SK-N-SH (cell line): ENCODE data around the gene ELF5. TPM values are rescaled to one million over a fixed set of nuclear protein-coding genes. Genes with fewer than 3 reads are reported as not detected.

Source experiments
- CTCF ChIA-PET: fragments of 300-600, 350-600 bp; formaldehyde crosslinking; extraction: SDS; loops from one replicate; lab custom pipeline; 2021; lab: Yijun Ruan, JAX
- POLR2A ChIA-PET: fragments of 350-600 bp; sonication (Branson Sonifier 250); formaldehyde crosslinking; extraction: SDS; loops from one replicate; lab custom pipeline; 2020; ENCODE audit warnings: antibody characterized with exemption, inconsistent platforms; lab: Yijun Ruan, JAX
- DNase-seq: peaks from one replicate; pipeline ENCODE4 v3.0.0; 2012
- H2AFZ ChIP-seq: fragments of 200-600 bp; sonication (generic); 2 replicates; pipeline ENCODE4 v1.8.1; 2016; ENCODE audit warnings: antibody characterized with exemption, mild to moderate bottlenecking, low read depth
- H3F3A ChIP-seq: fragments of 200-600 bp; sonication (generic); replicated peaks from 2 replicates; pipeline ENCODE3; 2016; ENCODE audit warnings: antibody characterized with exemption, mild to moderate bottlenecking; ENCODE audit not compliant: insufficient read depth
- H3K27ac ChIP-seq, 2 experiments: fragments of 200-500 bp in 1 of 2; fragments of 200-600 bp in 1 of 2; sonication (Bioruptor generic) in 1 of 2; sonication (generic), shearing (Covaris generic) in 1 of 2; 2 replicates each; pipeline versions ENCODE4 v1.5.1 to v1.6.1; 2014 to 2016; ENCODE audit warnings: low read depth in 2 of 2, inconsistent platforms in 1 of 2, low read length in 1 of 2, mild to moderate bottlenecking in 1 of 2, mixed read lengths in 1 of 2
- H3K27me3 ChIP-seq: fragments of 200-600 bp; sonication (generic), shearing (Covaris generic); 2 replicates; pipeline ENCODE4 v1.6.1; 2016; ENCODE audit warnings: mixed run types; ENCODE audit not compliant: insufficient read depth
- H3K36me3 ChIP-seq, 2 experiments: fragments of 200-500 bp in 1 of 2; fragments of 200-600 bp in 1 of 2; sonication (Bioruptor generic) in 1 of 2; sonication (generic) in 1 of 2; replicated peaks in 1 of 2; 2 replicates each; pipeline versions ENCODE3 to v1.5.1; 2014 to 2016; ENCODE audit warnings: low read length in 1 of 2, mild to moderate bottlenecking in 1 of 2; ENCODE audit not compliant: insufficient read depth in 2 of 2, control insufficient read depth in 1 of 2
- H3K4me1 ChIP-seq, 2 experiments: fragments of 200-500 bp in 1 of 2; fragments of 200-600 bp in 1 of 2; sonication (Bioruptor generic) in 1 of 2; sonication (generic), shearing (Covaris generic) in 1 of 2; 2 replicates each; pipeline versions ENCODE4 v1.5.1 to v1.6.1; 2014 to 2016; ENCODE audit warnings: low read depth in 1 of 2, low read length in 1 of 2, mixed run types in 1 of 2; ENCODE audit not compliant: insufficient read depth in 2 of 2, control insufficient read depth in 1 of 2
- H3K4me2 ChIP-seq: fragments of 200-600 bp; sonication (generic), shearing (Covaris generic); 2 replicates; pipeline ENCODE4 v1.6.1; 2017; ENCODE audit warnings: mixed run types
- H3K4me3 ChIP-seq, 2 experiments: fragments of 200-500 bp in 1 of 2; fragments of 200-600 bp in 1 of 2; sonication (Bioruptor generic) in 1 of 2; sonication (generic), shearing (Covaris generic) in 1 of 2; 2 replicates each; pipeline versions ENCODE4 v1.5.1 to v1.8.1; 2014 to 2016; ENCODE audit warnings: low read depth in 2 of 2, inconsistent platforms in 1 of 2, low read length in 1 of 2, mild to moderate bottlenecking in 1 of 2, mixed read lengths in 1 of 2, moderate library complexity in 1 of 2
- H3K79me2 ChIP-seq: fragments of 200-600 bp; sonication (generic); 2 replicates; pipeline ENCODE4 v1.8.1; 2017; ENCODE audit warnings: mild to moderate bottlenecking; ENCODE audit not compliant: insufficient read depth
- H3K9ac ChIP-seq: fragments of 200-600 bp; sonication (generic); 2 replicates; pipeline ENCODE4 v1.6.1; 2017; ENCODE audit warnings: mixed run types
- H3K9me2 ChIP-seq: fragments of 200-600 bp; sonication (generic); 2 replicates; pipeline ENCODE4 v1.6.1; 2017; ENCODE audit warnings: mixed run types
- H3K9me3 ChIP-seq: fragments of 200-600 bp; sonication (generic); 2 replicates; pipeline ENCODE4 v1.6.1; 2017; ENCODE audit warnings: mixed run types, mild to moderate bottlenecking, moderate library complexity
- H4K20me1 ChIP-seq: fragments of 200-600 bp; sonication (generic); 2 replicates; pipeline ENCODE4 v1.6.1; 2017; ENCODE audit warnings: mild to moderate bottlenecking, mixed run types; ENCODE audit not compliant: insufficient read depth
- CHD2 ChIP-seq: fragments of 150-350 bp; IDR thresholded peaks from 2 replicates; pipeline ENCODE4 v1.6.1; 2018; ENCODE audit warnings: low read length; ENCODE audit not compliant: partially characterized antibody
- EP300 ChIP-seq, 2 experiments: IDR thresholded peaks; 2 replicates each; pipeline versions ENCODE4 v1.4.0 to v1.6.1; 2012; ENCODE audit warnings: borderline replicate concordance in 1 of 2, low read depth in 1 of 2, low read length in 1 of 2
- FOXJ3 ChIP-seq: sonication (generic); formaldehyde crosslinking; IDR thresholded peaks from 2 replicates; pipeline ENCODE4 v1.5.1; 2020; ENCODE audit warnings: mild to moderate bottlenecking, missing genetic modification reagents
- IRF3 ChIP-seq: fragments of 150-350 bp; IDR thresholded peaks from 2 replicates; pipeline ENCODE4 v1.6.1; 2016; ENCODE audit warnings: mild to moderate bottlenecking, low read depth, low read length
- MEF2A ChIP-seq: IDR thresholded peaks from 2 replicates; pipeline ENCODE4 v1.4.0; 2012; ENCODE audit warnings: low read depth, borderline replicate concordance
- NRF1 ChIP-seq: IDR thresholded peaks from 2 replicates; pipeline ENCODE4 v1.6.1; 2012; ENCODE audit warnings: low read depth, mild to moderate bottlenecking, low read length
- POLR2AphosphoS5 ChIP-seq: IDR thresholded peaks from 2 replicates; pipeline ENCODE4 v1.6.1; 2012; ENCODE audit warnings: low read depth, low read length
- RFX5 ChIP-seq: IDR thresholded peaks from 2 replicates; pipeline ENCODE4 v1.6.1; 2012; ENCODE audit warnings: mild to moderate bottlenecking, improper control_type of control experiment, low read length
- RXRA ChIP-seq: IDR thresholded peaks from 2 replicates; pipeline ENCODE4 v1.4.0; 2012; ENCODE audit warnings: low read depth, mild to moderate bottlenecking, borderline replicate concordance
- SIN3A ChIP-seq: IDR thresholded peaks from 2 replicates; pipeline ENCODE4 v1.6.1; 2012; ENCODE audit warnings: low read depth, mild to moderate bottlenecking, low read length, moderate library complexity, borderline replicate concordance
- TCF12 ChIP-seq: IDR thresholded peaks from 2 replicates; pipeline ENCODE4 v1.4.0; 2012
- TEAD4 ChIP-seq: IDR thresholded peaks from 2 replicates; pipeline ENCODE4 v1.4.0; 2012; ENCODE audit warnings: mild to moderate bottlenecking, borderline replicate concordance; ENCODE audit not compliant: insufficient read depth
- USF1 ChIP-seq: IDR thresholded peaks from 2 replicates; pipeline ENCODE4 v1.4.0; 2012; ENCODE audit warnings: low read depth, borderline replicate concordance
- WGBS: methylation state at CpG from one replicate; pipeline ENCODE4 v1.1.6; 2017; ENCODE audit warnings: low lambda C conversion rate; 5-methylcytosine and 5-hydroxymethylcytosine counted together
- polyA plus RNA-seq, 3 experiments: library from polyadenylated mRNA; depleted of rRNA; stranded (reverse); fragments of >200 nt; gene quantifications; 2 replicates each; pipeline ENCODE4 v1.2.3, GENCODE V29; 2012
- TF ChIP-seq, protein P1 (sequence below): IDR thresholded peaks from 2 replicates; pipeline ENCODE4; 2012
- TF ChIP-seq, protein P2 (sequence below): fragments of 150-350 bp; IDR thresholded peaks from 2 replicates; pipeline ENCODE4 v1.6.1; 2017; ENCODE audit warnings: antibody characterized with exemption, low read length, low read depth, borderline replicate concordance
- TF ChIP-seq, protein P3 (sequence below): IDR thresholded peaks from 2 replicates; pipeline ENCODE4 v1.4.0; 2012; ENCODE audit warnings: low read depth

Gene ELF5
- polyA plus RNA-seq, 1 of the 3 experiments (the other 2 are of a cell fraction) = not detected

DNA sequence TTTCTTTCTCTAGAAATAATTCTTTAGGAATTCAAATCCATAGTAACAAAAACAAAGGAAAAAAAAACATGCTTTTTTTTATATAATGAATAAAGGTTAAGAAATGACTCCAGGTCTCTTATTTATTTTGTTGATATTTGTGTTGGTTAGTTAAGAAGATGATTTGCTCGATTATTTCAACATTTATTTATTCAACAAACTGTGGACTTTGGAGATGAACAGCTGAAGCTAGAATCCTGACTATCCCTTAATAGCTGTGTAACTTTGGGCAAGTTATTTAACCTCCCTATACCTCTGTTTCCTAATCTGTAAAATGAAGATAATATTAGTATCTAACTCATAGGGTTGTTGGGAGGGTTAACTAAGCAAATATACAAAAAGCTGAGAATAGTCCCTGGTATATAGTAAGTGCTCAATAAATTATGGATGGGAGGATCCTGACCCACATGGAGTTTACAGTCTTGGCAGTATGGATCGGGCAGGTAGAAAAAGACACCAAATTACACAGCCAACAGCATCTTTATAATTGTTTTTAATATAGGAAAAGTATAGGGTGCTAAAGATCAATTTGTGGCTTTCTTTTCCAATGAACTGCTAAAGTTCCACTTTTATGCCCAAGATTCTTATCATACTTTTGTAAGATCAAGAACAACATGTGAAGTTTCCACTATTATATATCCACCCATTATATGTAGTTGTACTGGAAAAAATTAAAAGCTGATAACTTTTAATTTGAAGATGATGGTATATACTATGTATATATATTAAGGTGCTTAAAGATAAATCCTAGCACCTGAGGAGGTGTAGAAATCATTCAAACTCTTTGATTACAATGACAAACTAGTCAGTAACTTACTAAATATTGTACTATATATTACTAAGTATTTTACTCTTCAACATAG lies 76.1 kb downstream of the ELF5 start:
- no peak for DNase-seq
- peak overlapping the region; percentile 61 to 93; a peak in 3 of 4 replicates for H3K27ac ChIP-seq
- H3K9ac ChIP-seq = peak overlapping the region; percentile 84
- H2AFZ ChIP-seq = peak overlapping the region; percentile 88
- no peaks in the 10 kb centered on the region for H3F3A ChIP-seq
- 87% methylated on average over 2 of the region's 2 CpGs for WGBS
- H3K9me3 ChIP-seq = no peaks in the 10 kb centered on the region
- ChIA-PET POLR2A (interaction anchor here (0.5 kb wide), 1 partner anchor 12 kb away, joined by 3 read pairs; no protein-coding TSS in a partner anchor), CTCF (interaction anchor here (0.6 to 2.5 kb wide), 7 partner anchors 9 to 264 kb away, joined by 3 to 9 read pairs (median 4); no protein-coding TSS in a partner anchor)
- H4K20me1 ChIP-seq = no peaks in the 10 kb centered on the region
- H3K4me2 ChIP-seq = peak overlapping the region; percentile 89
- no peaks in the 10 kb centered on the region for H3K27me3 ChIP-seq
- H3K9me2 ChIP-seq = no peaks in the 10 kb centered on the region
- H3K79me2 ChIP-seq = peaks cover 25% of the 10 kb centered on the region
- H3K36me3 ChIP-seq = no peaks in the 10 kb centered on the region
- TF ChIP-seq, protein P1, sequence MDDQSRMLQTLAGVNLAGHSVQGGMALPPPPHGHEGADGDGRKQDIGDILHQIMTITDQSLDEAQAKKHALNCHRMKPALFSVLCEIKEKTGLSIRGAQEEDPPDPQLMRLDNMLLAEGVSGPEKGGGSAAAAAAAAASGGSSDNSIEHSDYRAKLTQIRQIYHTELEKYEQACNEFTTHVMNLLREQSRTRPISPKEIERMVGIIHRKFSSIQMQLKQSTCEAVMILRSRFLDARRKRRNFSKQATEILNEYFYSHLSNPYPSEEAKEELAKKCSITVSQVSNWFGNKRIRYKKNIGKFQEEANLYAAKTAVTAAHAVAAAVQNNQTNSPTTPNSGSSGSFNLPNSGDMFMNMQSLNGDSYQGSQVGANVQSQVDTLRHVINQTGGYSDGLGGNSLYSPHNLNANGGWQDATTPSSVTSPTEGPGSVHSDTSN = no peak
- TF ChIP-seq TEAD4 (no peak), USF1 (no peak)
- TF ChIP-seq, protein P2, sequence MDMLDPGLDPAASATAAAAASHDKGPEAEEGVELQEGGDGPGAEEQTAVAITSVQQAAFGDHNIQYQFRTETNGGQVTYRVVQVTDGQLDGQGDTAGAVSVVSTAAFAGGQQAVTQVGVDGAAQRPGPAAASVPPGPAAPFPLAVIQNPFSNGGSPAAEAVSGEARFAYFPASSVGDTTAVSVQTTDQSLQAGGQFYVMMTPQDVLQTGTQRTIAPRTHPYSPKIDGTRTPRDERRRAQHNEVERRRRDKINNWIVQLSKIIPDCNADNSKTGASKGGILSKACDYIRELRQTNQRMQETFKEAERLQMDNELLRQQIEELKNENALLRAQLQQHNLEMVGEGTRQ = no peak
- peaks cover 6 to 9% of the 10 kb centered on the region in 2 experiments; a peak in 3 of 4 replicates for H3K4me1 ChIP-seq
- peak overlapping the region; percentile 91 to 92 for H3K4me3 ChIP-seq

- H2AFZ ChIP-seq = no peak overlapping the region
- no peak for DNase-seq
- no peak overlapping the region for H3K27ac ChIP-seq
- H3K36me3 ChIP-seq = no peaks in the 10 kb centered on the region
- H3K9me2 ChIP-seq = no peaks in the 10 kb centered on the region
- no peaks in the 10 kb centered on the region; the same call in 1 of the 2 replicates for H3K79me2 ChIP-seq
- no peaks in the 10 kb centered on the region for H3F3A ChIP-seq
- H3K9me3 ChIP-seq = no peaks in the 10 kb centered on the region
- WGBS = 97% methylated on average over 3 of the region's 3 CpGs
- H3K4me1 ChIP-seq = no peaks in the 10 kb centered on the region; a peak in 2 of 4 replicates
- H3K9ac ChIP-seq = no peak overlapping the region
- H3K4me2 ChIP-seq = no peak overlapping the region
- H3K27me3 ChIP-seq = no peaks in the 10 kb centered on the region
- ChIA-PET CTCF (interaction anchor here (0.6 to 1.6 kb wide), 3 partner anchors 58 to 200 kb away, joined by 3 to 5 read pairs (median 3); no protein-coding TSS in a partner anchor), POLR2A (no interaction called here)
- no peak overlapping the region for H3K4me3 ChIP-seq
- no peaks in the 10 kb centered on the region for H4K20me1 ChIP-seq
- TF ChIP-seq TEAD4 (no peak), NRF1 (no peak), EP300 (IDR thresholded peaks at IDR 0.05; ENCODE audit: borderline replicate concordance in 1 of 2, low read depth in 1 of 2, low read length in 1 of 2) (no peak), RXRA (no peak), TCF12 (no peak), CHD2 (no peak), IRF3 (no peak), USF1 (no peak), SIN3A (no peak), MEF2A (no peak), POLR2AphosphoS5 (no peak), FOXJ3 (no peak), RFX5 (no peak)
- TF ChIP-seq, protein P2 = no peak
- TF ChIP-seq, protein P1 = no peak
- TF ChIP-seq, protein P3, sequence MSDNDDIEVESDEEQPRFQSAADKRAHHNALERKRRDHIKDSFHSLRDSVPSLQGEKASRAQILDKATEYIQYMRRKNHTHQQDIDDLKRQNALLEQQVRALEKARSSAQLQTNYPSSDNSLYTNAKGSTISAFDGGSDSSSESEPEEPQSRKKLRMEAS = no peak
These were observed 79.7 kb downstream of the ELF5 start for GRCh38 chr11:34433899-34434298.
